Measurements from ENCODE around the gene ACP7.
"Not testable (repeated sequence)": the region's sequence is repeated elsewhere in the genome, so short reads cannot be mapped to it uniquely, and the experiment has no call there.

ACP7 gene

DNA sequence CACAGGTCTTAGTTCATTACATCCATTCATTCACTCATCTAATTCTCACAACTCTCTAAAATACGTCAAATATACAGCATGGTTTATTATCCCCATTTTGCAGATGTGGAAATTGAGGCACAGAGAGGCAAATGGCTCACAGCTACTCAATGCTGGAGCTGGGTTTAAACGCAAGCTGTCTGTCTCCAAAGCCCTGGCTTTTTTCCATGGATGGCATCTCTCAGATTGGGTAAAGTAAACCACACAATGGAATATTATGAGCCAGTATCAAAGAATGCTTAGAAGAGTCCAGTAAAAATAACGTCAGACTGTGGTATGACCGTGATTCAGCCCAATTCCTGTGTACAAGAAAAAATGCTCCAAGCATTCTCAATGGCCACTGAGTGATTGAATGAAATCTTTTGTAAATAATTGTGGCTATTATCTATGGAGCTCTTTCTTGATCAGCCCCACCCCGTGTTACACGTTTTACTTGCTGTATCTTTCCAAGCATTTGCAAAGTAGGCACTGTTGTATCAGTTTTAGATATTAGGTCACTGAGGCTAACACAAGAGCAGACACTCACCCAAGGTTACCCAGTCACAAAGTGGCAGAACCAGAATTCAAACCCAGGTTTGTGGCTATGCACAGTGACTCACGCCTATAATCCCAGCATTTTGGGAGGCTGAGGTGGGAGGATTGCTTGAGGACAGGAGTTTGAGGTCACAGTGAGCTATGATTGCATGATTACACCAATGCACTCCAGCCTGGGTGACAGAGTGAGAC is 5.5 kb upstream of the ACP7 start:
- no peak for DNase-seq

DNA sequence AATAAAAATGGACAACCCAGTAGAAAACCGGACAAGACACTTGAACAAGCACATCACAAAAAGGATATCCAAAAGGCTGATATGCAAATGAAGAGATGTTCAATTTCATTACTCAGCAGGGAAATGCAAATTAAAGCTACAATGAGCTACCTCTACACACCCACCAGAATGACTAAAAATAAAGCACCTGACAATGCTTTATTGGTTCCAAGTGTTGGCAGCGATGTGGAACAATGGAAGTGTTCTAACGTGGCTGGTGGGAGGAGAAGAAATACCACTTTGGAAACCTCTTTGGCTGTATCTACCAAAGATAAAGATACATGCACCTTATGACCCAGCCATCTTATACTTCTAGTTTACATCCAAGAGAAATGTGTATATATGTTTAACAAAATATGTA is 3.7 kb upstream of the ACP7 start:
- DNase-seq, result no peak

DNA sequence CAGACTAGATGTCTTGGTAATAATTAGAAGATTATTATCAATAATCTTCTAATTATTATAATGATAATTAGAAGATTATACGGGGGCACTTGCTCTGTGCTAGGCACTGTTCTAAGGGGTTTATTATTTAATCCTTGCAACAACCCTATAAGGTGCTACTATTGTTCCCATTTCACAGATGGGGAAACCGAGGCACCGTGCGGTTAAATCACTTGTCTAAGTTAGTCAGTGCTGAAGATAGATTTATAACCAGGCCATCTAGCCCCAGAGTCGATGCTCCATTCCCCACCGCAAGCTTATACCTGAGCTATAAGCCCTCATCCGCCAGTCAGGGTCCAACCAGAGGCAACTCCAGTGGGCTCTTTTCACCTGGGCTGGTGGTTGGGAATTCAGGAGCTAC is 2.0 kb upstream of the ACP7 start:
- no peak for DNase-seq

DNA sequence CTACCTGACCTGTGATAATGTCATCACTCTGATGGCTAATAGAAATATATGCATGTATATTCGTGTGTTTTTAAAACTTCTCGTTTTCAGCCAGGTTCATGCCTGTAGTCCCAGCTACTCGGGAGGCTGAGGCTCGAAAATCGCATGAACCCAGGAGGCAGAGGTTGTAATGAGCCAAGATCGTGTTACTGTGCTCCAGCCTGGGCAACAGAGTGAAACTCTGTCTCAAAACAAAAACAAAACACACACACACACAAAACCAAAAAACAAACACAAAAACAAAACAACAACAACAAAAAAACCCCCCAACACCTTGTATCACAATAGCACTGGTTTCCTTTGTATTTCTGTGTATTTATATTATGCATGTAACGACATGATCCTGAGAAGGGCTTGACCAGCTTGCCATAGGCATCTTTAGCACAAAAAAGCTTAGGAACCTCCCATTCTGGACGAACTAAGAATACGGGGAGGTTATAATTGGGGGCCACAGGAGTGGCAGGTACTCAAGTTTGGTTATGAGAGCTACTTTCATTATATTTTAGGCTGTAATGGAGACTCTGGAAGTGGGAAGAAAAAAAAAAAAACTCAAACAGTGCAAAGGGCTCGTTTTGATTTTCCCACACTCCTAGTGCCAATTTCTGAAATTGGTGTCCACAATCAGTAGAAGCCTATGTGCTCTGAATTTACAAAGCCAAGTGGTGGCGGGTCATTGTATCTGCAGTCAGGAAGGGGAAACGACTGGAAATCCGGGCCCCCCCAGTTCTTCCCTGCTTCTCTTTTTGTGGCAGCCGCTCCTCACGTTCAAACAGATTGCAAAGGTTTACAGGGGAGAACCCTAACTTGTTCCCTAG is 1.2 kb upstream of the ACP7 start:
- DNase-seq, result no peak

DNA sequence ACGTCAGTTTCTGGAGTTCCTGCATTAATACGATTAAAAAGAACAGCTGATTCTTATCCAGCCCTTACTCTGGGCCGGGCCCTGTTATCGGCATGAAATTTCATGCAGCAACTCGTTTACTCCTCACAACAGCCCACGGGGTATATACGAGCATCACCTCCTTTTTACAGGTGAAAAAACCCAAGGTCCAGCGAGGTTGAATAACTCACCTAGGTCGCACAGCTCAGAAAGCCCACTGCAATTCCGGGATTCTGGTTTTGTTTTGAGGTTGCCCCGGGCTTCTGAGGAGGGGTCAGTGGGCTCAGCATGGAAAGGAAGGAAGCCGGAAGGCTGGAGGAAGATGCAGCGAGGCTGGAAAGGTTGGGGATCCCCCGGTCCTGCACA is 577 bp upstream of the ACP7 start:
- no peak for DNase-seq

DNA sequence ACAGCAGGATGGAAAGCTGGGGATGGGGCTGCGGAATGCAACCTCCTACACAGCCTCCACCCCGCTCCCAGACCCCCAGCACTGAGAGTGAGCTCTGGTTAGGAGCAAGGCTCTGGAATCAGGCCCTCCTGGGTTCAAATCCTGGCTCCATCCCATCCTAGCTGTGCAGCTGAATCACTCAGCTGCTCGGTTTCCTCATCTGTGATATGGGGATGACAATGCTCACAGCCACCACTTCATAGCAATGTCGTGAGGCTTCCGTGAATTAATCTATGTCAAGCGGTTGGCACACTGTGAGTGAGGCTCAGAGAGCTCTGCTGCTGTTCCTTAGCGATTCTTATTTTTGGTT is 538 bp downstream of the ACP7 start:
- DNase-seq, result no peak

DNA sequence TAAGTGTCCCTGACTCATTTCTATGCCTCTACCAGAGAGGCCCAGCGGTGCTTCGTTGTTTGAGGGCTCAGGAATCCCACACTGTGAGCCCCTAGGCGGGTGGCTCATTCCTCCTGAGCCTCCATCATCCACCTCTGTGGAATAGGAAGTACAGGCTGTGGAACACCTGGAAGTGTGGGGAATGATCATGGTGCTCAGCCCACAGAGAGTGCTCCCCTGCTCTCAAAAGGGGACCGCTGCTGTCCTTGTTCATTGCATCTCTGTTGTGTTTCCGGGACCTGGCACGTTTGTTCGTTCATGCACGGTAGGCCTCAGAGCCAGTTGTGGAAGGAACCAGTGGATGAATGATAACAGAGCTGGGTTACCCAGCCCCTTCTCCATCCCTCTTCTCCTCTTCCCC is 1.2 kb downstream of the ACP7 start:
- DNase-seq, result no peak

DNA sequence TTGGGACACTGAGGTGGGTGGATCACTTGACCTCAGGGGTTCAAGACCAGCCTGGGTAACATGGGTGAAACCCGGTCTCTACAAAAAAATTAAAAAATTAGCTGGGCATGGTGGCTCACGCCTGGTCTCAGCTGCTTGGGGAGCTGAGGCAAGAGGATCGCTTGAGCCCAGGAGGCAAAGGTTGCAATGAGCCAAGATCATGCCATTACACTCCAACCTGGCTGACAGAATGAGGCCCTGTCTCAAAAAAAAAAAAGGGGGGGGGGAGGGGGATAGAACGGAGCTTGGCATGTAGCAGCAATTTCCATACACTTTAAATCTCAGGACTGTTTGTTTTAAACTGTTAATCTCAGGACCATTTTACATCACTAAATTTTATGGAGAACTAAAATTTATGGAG is 2.2 kb downstream of the ACP7 start:
- DNase-seq, result no peak

DNA sequence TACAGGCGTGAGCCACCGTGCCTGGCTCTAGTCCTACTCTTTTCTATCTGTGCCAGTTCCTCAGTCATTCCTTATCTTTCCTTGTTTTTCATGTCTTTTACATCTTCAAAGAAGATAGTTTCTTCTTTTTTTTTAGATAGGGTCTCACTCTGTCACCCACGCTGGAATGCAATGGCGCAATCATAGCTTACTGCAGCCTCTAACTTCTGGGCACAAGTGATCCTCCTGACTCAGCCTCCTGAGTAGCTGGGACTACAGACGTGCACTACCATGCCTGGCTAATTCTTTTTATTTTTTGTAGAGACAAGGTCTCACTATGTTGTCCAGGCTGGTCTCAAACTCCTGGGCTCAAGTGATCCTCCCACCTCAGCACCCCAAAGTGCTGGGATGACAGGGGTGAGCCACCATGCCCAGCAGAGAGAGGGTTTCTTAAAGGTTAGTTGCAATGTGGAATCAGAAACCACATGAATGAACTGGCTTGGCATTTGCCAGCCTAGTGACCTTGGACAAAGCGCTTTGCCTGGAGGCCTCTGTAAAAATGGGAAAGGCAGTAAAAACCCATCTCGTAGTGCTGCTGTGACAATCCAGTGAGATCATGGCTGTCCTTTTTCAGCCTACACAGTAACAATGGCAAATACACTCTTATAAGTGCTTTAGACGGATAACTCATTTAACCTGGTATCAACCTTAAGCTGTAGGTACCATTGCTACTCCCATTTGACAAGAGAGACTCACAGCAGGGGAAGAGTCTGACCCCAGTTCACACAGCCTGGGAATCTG is 3.9 kb downstream of the ACP7 start:
- no peak for DNase-seq

DNA sequence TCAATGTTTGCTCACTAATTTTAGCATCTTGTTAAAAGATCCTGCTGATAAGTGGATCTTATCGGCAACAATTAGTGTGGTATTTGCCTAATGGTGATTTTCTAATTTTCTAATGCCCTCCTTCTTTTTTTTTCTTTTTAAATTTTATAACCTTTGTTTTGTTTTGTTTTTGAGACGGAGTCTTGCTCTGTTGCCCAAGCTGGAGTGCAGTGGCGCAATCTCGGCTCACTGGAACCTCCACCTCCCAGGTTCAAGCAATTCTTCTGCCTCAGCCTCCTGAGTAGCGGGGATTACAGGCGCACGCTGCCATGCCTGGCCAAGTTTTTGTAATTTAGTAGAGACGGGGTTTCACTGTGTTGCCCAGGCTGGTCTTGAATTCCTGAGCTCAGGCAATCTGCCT is 5.8 kb downstream of the ACP7 start:
- not testable (repeated sequence) for DNase-seq

DNA sequence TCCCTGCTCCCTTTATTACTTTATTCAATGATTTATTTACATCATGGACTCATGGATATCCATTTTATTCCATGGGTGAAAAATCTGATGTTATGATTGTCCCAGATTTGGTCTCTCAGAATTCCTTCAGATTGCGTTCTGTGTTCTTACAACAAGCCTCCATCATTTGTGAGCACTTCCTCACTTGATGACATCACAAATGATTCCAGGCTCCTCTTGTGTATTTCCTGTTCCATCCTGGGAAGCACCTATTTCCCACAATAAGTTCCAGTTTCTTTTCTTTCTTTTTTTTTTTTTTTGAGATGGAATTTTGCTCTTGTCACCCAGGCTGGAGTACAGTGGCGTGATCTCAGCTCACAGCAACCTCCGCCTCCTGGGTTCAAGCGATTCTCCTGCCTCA is 6.7 kb downstream of the ACP7 start:
- DNase-seq, result no peak

DNA sequence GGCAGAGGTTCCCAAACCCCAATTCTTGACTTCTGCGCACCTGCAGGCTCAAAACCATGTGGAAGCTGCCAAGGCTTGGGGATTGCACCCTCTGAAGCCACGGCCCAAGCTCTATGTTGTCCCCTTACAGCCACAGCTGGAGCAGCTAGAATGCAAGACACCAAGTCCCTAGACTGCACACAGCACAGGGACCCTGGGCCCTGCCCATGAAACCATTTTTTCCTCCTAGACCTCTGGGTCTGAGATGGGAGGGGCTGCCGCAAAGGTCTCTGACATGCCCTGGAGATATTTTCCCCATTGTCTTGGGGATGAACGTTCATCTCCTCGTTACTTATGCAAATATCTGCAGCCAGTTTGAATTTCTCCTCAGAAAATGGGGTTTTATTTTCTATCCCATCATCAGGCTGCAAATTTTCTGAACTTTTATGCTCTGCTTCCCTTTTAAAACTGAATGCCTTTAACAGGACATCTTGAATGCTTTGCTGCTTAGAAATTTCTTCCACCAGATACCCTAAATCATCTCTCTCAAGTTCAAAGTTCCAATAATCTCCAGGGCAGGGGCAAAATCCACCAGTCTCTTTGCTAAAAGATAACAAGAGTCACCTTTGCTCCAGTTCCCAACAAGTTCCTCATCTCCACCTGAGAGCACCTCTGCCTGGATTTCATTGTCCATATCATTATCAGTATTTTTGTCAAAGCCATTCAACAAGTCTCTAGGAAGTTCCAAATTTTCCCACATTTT is 11.8 kb downstream of the ACP7 start:
- not testable (repeated sequence) for DNase-seq

DNA sequence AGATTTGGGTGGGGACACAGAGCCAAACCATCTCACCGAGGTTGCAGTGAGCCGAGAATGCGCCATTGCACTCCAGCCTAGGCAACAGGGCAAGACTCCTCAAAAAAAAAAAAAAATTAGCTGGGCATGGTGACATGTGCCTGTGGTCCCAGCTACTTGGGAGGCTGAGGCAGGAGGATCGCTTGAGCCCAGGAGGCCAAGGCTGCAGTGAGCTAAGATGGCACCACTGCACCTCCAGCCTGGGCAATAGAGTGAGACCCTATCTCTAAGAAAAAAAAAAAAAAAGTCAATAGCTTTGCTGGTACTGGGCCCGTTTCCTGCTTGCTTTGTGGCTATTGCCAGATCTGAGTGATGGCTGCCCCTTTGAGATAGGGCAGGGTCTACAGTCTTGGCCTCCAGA is 13.1 kb downstream of the ACP7 start:
- DNase-seq, result no peak

DNA sequence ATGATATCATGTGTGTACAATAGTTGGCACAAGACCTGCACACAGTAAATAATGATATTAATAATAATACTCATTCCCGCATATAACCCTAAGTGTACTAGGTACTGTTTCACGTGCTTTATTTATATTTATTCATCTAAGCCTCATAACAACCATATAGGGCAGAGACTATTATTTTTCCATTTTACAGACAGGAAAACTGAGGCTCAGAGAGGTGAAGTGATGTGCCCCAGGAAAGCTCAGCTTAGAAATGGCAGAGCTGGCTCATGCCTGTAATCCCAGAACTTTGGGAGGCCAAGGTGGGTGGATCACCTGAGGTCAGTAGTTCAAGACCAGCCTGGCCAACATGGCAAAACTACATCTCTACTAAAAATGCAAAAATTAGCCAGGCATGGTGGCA is 13.6 kb downstream of the ACP7 start:
- no peak for DNase-seq

DNA sequence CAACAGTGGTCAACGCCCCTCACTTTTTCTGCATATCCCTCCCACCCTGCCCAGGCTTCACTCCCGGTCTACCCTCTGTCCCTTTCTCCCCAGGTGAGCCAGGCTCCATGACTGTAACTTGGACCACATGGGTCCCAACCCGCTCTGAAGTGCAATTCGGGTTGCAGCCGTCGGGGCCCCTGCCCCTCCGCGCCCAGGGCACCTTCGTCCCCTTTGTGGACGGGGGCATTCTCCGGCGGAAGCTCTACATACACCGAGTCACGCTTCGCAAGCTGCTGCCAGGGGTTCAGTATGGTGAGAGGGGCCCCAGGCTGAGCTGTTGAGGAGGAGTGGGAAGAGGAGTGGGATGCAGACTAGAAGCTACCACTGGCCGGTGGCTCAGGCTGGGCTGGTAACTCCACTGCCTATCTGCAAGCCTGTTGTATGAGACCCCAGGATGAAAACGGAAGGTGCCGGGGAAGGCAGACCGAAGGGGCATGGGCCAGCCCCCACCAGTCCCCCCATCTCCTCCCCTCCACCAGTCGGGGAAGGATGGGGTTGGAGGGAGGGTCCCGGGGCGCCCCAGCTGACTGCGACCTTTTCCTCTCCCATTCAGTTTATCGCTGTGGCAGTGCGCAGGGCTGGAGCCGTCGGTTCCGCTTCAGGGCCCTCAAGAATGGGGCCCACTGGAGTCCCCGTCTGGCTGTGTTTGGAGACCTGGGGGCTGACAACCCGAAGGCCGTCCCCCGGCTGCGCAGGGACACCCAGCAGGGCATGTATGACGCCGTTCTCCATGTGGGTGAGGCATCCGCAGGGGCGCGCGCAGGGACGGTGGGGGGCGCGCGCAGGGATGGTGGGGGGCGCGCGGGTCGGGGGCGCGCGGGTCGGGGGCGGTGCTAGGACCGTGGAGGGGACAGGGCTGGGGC is 14.4 kb downstream of the ACP7 start:
- no peak for DNase-seq

DNA sequence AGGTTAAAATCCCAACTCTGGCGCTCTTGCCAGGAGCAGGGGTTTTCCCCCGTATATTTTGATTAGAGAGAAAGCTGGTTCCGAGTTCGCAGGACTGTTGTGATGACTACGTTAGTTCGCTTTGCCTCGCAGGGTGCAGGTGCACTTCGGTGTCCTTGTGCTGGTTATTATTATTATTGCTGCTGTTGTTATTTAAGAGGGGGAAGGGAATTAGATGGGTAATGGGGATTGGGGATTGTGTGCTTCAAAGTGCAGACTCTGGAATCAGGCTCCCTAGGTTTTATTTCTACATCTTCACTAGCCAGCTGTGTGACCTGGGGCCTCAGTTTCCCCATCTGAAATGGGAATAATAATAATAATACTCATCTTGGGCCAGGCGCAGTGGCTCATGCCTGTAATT is 15.2 kb downstream of the ACP7 start:
- DNase-seq, result no peak

DNA sequence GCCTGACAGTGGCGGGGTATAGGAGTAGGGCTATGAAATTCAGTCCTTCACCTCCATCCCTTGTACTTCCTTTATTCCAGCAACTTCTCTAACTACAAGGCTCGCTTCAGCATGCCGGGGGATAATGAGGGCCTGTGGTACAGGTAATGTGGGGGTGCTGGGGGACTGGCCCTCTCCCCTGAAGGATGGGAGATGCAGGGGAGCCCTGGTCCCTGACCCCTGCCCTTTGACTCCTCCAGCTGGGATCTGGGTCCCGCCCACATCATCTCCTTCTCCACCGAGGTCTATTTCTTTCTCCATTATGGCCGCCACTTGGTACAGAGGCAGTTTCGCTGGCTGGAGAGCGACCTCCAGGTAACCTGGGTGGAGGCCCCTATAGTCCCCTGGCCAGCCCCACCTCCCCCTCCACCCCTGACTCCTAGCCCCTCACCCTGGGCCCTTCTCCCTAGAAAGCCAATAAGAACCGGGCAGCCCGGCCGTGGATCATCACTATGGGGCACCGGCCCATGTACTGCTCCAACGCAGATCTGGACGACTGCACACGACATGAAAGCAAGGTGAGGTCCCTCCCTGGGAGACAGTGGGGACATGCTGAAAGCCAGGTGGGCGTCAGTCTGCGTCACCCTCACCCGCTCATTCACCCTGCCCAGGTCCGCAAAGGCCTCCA is 16.5 kb downstream of the ACP7 start:
- no peak for DNase-seq

DNA sequence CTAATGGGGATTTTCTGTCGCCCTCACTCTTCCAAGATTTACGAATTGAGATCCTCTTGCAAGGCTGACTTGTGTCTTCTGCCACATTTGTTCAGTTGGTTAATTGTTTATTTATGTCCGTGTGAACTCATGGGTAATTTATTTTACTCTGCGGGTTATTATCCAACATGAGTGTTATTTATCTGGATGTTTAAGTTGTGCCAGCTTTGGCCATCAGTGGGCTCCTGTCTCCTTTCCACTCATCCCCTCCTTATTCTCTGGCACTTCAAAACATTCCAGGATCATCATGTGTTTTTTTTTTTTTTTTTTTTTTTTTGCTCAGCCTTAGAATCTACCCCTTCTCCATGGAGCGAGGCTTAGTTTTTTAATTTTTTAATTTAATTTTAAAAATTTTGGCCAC is 19.0 kb downstream of the ACP7 start:
- DNase-seq, result no peak

DNA sequence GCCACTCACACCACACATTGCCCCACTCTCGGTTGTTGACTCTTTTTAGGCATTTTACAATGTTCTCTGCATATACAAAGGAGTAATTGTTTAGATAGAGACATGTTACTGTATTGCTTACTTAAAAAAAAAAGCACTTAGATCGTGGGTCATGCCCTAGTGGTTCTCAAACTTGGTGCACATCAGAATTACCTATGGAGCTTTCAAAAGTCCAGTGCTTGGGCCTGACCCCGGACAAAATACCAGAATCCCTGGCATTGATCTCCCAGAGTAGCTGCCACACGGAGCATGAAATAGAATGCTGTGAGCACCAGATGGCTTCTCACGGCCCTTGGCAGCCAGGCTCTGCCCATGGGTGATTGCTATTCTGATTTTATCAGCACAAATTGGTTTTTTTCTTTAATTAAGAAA is 20.0 kb downstream of the ACP7 start:
- DNase-seq, result no peak

DNA sequence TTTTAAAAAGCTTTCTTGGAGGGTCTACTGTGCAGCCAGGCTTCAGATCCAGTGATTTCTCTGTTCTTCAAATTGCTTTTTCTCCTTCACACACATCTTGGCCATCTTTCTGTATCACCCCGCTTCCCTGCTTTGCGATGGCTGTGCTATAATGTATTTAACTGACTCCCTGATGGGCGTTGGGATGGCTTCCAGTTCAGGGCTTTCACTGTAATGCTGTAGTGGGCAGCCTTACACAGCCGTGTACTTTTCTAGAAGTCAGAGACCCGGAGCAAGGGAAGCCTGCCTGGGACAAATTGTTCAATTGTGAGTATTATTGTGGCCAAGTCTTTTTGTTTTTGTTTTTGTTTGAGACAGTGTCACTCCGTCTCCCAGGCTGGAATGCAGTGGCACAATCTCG is 22.0 kb downstream of the ACP7 start:
- no peak for DNase-seq

DNA sequence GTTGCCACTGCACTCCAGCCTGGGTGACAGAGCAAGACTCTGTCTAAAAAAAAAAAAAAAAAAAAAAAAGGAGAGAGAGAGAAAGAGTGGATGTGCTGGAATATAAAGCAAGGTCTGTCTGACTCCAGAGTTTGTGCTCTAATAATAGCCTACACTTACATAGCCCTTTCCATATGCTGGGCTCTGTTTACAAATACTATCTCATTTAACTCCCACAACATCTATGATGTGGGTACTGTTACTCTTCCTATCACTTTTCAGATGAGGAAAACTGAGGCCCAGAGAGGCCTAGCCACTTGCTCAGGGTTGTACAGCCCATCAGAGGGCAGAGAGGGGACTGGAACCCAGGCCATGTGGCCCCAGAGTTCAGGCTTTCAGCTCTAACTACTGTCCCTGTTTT is 25.5 kb downstream of the ACP7 start:
- no peak for DNase-seq

Data from NCI-H69 (cell line).